HCT116 (cell line): ENCODE results near the gene CPNE7. TPM values are rescaled to one million over a fixed set of nuclear protein-coding genes. Genes with fewer than 3 reads are reported as not detected.

Source experiments
- ATAC-seq: fragments of 200-7000 bp; cut with Tn5 transposase; 2 replicates; pipeline ENCODE4 v1.9.1; 2020; ENCODE audit warnings: mild to moderate bottlenecking, moderate library complexity
- BruUV-seq: library from RNA; stranded (reverse); fragments of 400-500 nt; replicated peaks from 2 replicates; lab custom pipeline; 2021; lab: Mats Ljungman, UMichigan
- CTCF ChIA-PET: fragments of 300-600 bp; sonication (Branson Sonifier 250); formaldehyde crosslinking; loops from one replicate; lab custom pipeline; 2021; ENCODE audit warnings: antibody characterized with exemption; lab: Charles Lee
- POLR2A ChIA-PET: fragments of 300-600, 350-600 bp; sonication (Branson Sonifier 250); formaldehyde crosslinking; loops from one replicate; lab custom pipeline; 2021; ENCODE audit warnings: antibody characterized with exemption; lab: Charles Lee
- RAD21 ChIA-PET, 2 experiments: fragments of 300-600 bp; sonication (Branson Sonifier 250); formaldehyde crosslinking; loops; one replicate each; lab custom pipeline; 2023; ENCODE audit warnings: low total read pairs in 2 of 2; ENCODE audit not compliant: uncharacterized antibody in 2 of 2, unreplicated experiment in 2 of 2, low non-redundant PET in 1 of 2; lab: Charles Lee
- DNase-seq: peaks from one replicate; pipeline ENCODE4 v3.0.0-alpha.2; 2010; ENCODE audit warnings: low read depth, low spot score
- H2AFZ ChIP-seq: fragments of 200-600 bp; shearing (Covaris generic), sonication (generic); 2 replicates; pipeline ENCODE4 v1.6.1; 2017; ENCODE audit warnings: low read depth, mixed run types, mixed read lengths, antibody characterized with exemption, low read length; ENCODE audit not compliant: poor library complexity, severe bottlenecking
- H3K27ac ChIP-seq: 2 replicates; pipeline ENCODE4 v1.5.1; 2012; ENCODE audit warnings: low read depth, low read length
- H3K27me3 ChIP-seq: fragments of 200-600 bp; sonication (generic); 2 replicates; pipeline ENCODE4 v1.6.1; 2016; ENCODE audit warnings: mixed run types, low read length, mixed read lengths; ENCODE audit not compliant: insufficient read depth
- H3K36me3 ChIP-seq, 2 experiments: fragments of 200-500 bp in 1 of 2; fragments of 200-600 bp in 1 of 2; sonication (Bioruptor generic) in 1 of 2; sonication (generic) in 1 of 2; 2 replicates each; pipeline versions ENCODE4 v1.5.1 to v1.6.1; 2014 to 2016; ENCODE audit warnings: low read length in 2 of 2, inconsistent platforms in 1 of 2, mixed read lengths in 1 of 2, mixed run types in 1 of 2; ENCODE audit not compliant: insufficient read depth in 2 of 2, control insufficient read depth in 1 of 2
- H3K4me1 ChIP-seq, 2 experiments: fragments of 200-600 bp in 1 of 2; sonication (generic) in 1 of 2; 2 replicates each; pipeline versions ENCODE4 v1.5.1 to v1.6.1; 2012 to 2017; ENCODE audit warnings: low read length in 2 of 2, inconsistent platforms in 1 of 2, mild to moderate bottlenecking in 1 of 2, mixed read lengths in 1 of 2, mixed run types in 1 of 2, moderate library complexity in 1 of 2; ENCODE audit not compliant: insufficient read depth in 2 of 2, control insufficient read depth in 1 of 2
- H3K4me2 ChIP-seq: fragments of 200-600 bp; sonication (generic); 2 replicates; pipeline ENCODE4 v1.6.1; 2017; ENCODE audit warnings: mixed run types, low read length, mixed read lengths
- H3K4me3 ChIP-seq, 2 experiments: fragments of 200-600 bp in 1 of 2; sonication (generic) in 1 of 2; replicated peaks in 1 of 2; 2 replicates each; pipeline ENCODE4 v1.5.1; 2011 to 2016; ENCODE audit warnings: low read length in 2 of 2, control low read depth in 1 of 2, low read depth in 1 of 2, mild to moderate bottlenecking in 1 of 2, mixed read lengths in 1 of 2, mixed run types in 1 of 2
- H3K79me2 ChIP-seq: fragments of 200-600 bp; sonication (generic); 2 replicates; pipeline ENCODE4 v1.6.1; 2017; ENCODE audit warnings: mild to moderate bottlenecking, mixed run types, low read length, moderate library complexity, mixed read lengths; ENCODE audit not compliant: insufficient read depth
- H3K9ac ChIP-seq: fragments of 200-600 bp; sonication (generic); 2 replicates; pipeline ENCODE4 v1.6.1; 2016; ENCODE audit warnings: low read length, mixed read lengths
- H3K9me2 ChIP-seq: fragments of 200-600 bp; sonication (generic), shearing (Covaris generic); 2 replicates; pipeline ENCODE4 v1.6.1; 2017; ENCODE audit warnings: mixed run types, mild to moderate bottlenecking, moderate library complexity; ENCODE audit not compliant: insufficient read depth
- H3K9me3 ChIP-seq, 2 experiments: fragments of 200-500 bp in 1 of 2; fragments of 200-600 bp in 1 of 2; sonication (Bioruptor generic) in 1 of 2; sonication (generic) in 1 of 2; 2 replicates each; pipeline ENCODE4 v1.6.1; 2014 to 2017; ENCODE audit warnings: low read length in 2 of 2, mixed read lengths in 2 of 2, inconsistent platforms in 1 of 2, low read depth in 1 of 2, mild to moderate bottlenecking in 1 of 2, mixed run types in 1 of 2, moderate library complexity in 1 of 2; ENCODE audit not compliant: control insufficient read depth in 1 of 2, insufficient read depth in 1 of 2
- H4K20me1 ChIP-seq: fragments of 200-600 bp; sonication (generic), shearing (Covaris generic); 2 replicates; pipeline ENCODE4 v1.6.1; 2017; ENCODE audit warnings: mixed run types, mild to moderate bottlenecking, moderate library complexity; ENCODE audit not compliant: insufficient read depth
- CBX3 ChIP-seq: IDR thresholded peaks from 2 replicates; pipeline ENCODE4 v1.6.1; 2012; ENCODE audit warnings: low read depth
- CEBPB ChIP-seq: IDR thresholded peaks from 2 replicates; pipeline ENCODE4 v1.6.1; 2012; ENCODE audit warnings: low read depth
- EZH2 ChIP-seq: fragments of 200-600 bp; sonication (generic); IDR thresholded peaks from 2 replicates; pipeline ENCODE4 v1.6.1; 2017; ENCODE audit warnings: antibody characterized with exemption, mixed run types
- EZH2phosphoT487 ChIP-seq: fragments of 200-600 bp; IDR thresholded peaks from 2 replicates; pipeline ENCODE4 v1.6.1; 2018; ENCODE audit warnings: antibody characterized with exemption, borderline replicate concordance
- FOSL1 ChIP-seq: IDR thresholded peaks from 2 replicates; pipeline ENCODE4 v1.6.1; 2012; ENCODE audit warnings: low read depth
- JUND ChIP-seq: IDR thresholded peaks from 2 replicates; pipeline ENCODE4 v1.6.1; 2012
- POLR2A ChIP-seq: IDR thresholded peaks from 2 replicates; pipeline ENCODE4 v1.7.0; 2011; ENCODE audit warnings: borderline replicate concordance; ENCODE audit not compliant: insufficient read depth, insufficient read length; ENCODE audit errors: extremely low read depth
- POLR2AphosphoS5 ChIP-seq: IDR thresholded peaks from 2 replicates; pipeline ENCODE4 v1.6.1; 2011; ENCODE audit warnings: mild to moderate bottlenecking, low read depth, low read length, moderate library complexity
- RAD21 ChIP-seq: IDR thresholded peaks from 2 replicates; pipeline ENCODE4 v1.6.1; 2012; ENCODE audit warnings: low read depth, mild to moderate bottlenecking
- SIN3A ChIP-seq: IDR thresholded peaks from 2 replicates; pipeline ENCODE4 v1.6.1; 2012; ENCODE audit warnings: low read depth
- SP1 ChIP-seq: IDR thresholded peaks from 2 replicates; pipeline ENCODE4 v1.6.1; 2012; ENCODE audit warnings: low read depth
- SRF ChIP-seq: IDR thresholded peaks from 2 replicates; pipeline ENCODE4 v1.6.1; 2012; ENCODE audit warnings: low read depth
- TCF7L2 ChIP-seq: IDR thresholded peaks from 2 replicates; pipeline ENCODE4 v1.7.0; 2011; ENCODE audit warnings: borderline replicate concordance, inconsistent platforms; ENCODE audit not compliant: insufficient read depth, insufficient read length; ENCODE audit errors: extremely low read depth
- YY1 ChIP-seq: IDR thresholded peaks from 2 replicates; pipeline ENCODE4 v1.6.1; 2011; ENCODE audit warnings: low read length, low read depth, moderate library complexity, mild to moderate bottlenecking; ENCODE audit not compliant: insufficient replicate concordance; ENCODE audit errors: extremely low read depth
- ZNF274 ChIP-seq: fragments of 200-500 bp; sonication (Bioruptor generic); IDR thresholded peaks from 2 replicates; pipeline ENCODE4 v1.6.1; 2014; ENCODE audit warnings: mild to moderate bottlenecking, low read depth, low read length, inconsistent platforms
- intact Hi-C: fragments of 100-400 bp; cut with micrococcal nuclease; formaldehyde crosslinking; loops from 2 replicates; pipeline ENCODE4 v1.10.0; 2022
- total RNA-seq: library from RNA; stranded (reverse); gene quantifications from one replicate; pipeline ENCODE4 v1.2.1, GENCODE V29; 2021; ENCODE audit not compliant: unreplicated experiment
- TF ChIP-seq, protein P1 (sequence below): IDR thresholded peaks from 2 replicates; pipeline ENCODE4 v1.6.1; 2012
- TF ChIP-seq, protein P2 (sequence below), 3 experiments: fragments of 200-600 bp in 1 of 3; sonication (generic) in 1 of 3; IDR thresholded peaks in 2 of 3; conservative IDR thresholded peaks in 1 of 3; 2 replicates each; pipeline ENCODE4 v1.5.1; 2012 to 2017; ENCODE audit warnings: low read depth in 2 of 3, low read length in 2 of 3, antibody characterized with exemption in 1 of 3, borderline replicate concordance in 1 of 3, control low read depth in 1 of 3, mild to moderate bottlenecking in 1 of 3, mixed read lengths in 1 of 3, mixed run types in 1 of 3, moderate library complexity in 1 of 3; ENCODE audit not compliant: insufficient read depth in 1 of 3
- TF ChIP-seq, protein P3 (sequence below): IDR thresholded peaks from 2 replicates; pipeline ENCODE4 v1.6.1; 2011; ENCODE audit warnings: mild to moderate bottlenecking, low read length, moderate library complexity; ENCODE audit not compliant: insufficient replicate concordance; ENCODE audit errors: extremely low read depth

CPNE7 gene
- total RNA-seq, 1 experiment from 2014 or later, result 201 TPM

DNA sequence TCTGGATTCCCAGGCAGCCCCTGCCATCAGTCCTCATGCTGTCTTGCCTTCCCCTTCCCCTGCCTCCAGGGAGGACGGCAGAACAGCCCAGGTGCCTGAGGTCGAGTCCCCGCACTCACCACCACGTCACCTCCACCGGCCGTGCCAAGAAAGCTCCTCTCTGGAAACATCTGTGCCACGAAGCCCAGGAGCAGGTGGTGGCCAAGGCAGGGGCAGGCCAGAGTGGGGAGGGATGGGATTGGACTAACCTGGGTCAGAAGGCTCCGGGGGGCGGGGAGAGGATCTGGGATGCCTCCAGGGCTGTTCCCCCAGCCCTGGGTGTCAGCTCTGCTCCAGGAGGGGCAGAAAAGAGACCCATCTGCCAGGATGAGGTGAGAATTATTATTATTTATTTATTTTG is 30.4 kb downstream of the CPNE7 start:
- ChIA-PET CTCF (no interaction called here), RAD21 (no interaction called here), POLR2A (no interaction called here)
- H3K27ac ChIP-seq, result no peak overlapping the region
- no peaks in the 10 kb centered on the region for H3K36me3 ChIP-seq
- H3K79me2 ChIP-seq, result no peaks in the 10 kb centered on the region
- H3K4me2 ChIP-seq, result no peak overlapping the region
- no peaks in the 10 kb centered on the region for H3K9me2 ChIP-seq
- no peaks in the 10 kb centered on the region for H3K9me3 ChIP-seq
- no peak overlapping the region for H3K4me3 ChIP-seq
- H2AFZ ChIP-seq, result no peak overlapping the region
- DNase-seq (no peak), ATAC-seq (no peak)
- H3K4me1 ChIP-seq, result peaks cover 33 to 54% of the 10 kb centered on the region in 2 experiments
- H3K27me3 ChIP-seq, result no peaks in the 10 kb centered on the region
- H3K9ac ChIP-seq, result no peak overlapping the region
- TF ChIP-seq, protein P1, sequence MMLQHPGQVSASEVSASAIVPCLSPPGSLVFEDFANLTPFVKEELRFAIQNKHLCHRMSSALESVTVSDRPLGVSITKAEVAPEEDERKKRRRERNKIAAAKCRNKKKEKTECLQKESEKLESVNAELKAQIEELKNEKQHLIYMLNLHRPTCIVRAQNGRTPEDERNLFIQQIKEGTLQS, result no peak
- TF ChIP-seq EZH2phosphoT487 (no peak), POLR2A (no peak), TCF7L2 (no peak), SIN3A (no peak), FOSL1 (no peak)
- intact Hi-C loops, result no loop called here
- no TSS peak for BruUV-seq
- no peaks in the 10 kb centered on the region for H4K20me1 ChIP-seq

DNA sequence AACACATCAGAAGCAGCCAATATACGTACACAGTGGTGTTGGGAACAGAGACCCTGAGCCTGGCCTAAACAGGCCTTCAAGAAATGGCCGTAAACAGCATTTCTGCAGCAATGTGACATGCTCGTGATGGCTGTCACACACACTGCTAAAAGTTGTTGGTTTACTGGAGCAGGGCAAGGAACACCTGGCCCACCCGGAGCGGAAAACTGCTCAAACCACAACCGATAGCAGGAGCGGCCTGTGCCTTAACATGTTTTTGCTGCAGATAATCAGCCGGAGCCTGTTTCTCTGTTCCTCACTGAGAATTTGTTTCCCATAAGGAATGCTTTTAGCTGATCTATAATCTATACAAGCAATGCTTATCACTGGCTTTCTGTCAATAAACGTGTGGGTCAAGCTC is 31.9 kb downstream of the CPNE7 start:
- BruUV-seq, result no TSS peak
- peaks cover 23 to 43% of the 10 kb centered on the region in 2 experiments for H3K4me1 ChIP-seq
- no peak for TF ChIP-seq POLR2AphosphoS5
- TF ChIP-seq, protein P2, sequence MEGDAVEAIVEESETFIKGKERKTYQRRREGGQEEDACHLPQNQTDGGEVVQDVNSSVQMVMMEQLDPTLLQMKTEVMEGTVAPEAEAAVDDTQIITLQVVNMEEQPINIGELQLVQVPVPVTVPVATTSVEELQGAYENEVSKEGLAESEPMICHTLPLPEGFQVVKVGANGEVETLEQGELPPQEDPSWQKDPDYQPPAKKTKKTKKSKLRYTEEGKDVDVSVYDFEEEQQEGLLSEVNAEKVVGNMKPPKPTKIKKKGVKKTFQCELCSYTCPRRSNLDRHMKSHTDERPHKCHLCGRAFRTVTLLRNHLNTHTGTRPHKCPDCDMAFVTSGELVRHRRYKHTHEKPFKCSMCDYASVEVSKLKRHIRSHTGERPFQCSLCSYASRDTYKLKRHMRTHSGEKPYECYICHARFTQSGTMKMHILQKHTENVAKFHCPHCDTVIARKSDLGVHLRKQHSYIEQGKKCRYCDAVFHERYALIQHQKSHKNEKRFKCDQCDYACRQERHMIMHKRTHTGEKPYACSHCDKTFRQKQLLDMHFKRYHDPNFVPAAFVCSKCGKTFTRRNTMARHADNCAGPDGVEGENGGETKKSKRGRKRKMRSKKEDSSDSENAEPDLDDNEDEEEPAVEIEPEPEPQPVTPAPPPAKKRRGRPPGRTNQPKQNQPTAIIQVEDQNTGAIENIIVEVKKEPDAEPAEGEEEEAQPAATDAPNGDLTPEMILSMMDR (IDR thresholded peaks at IDR 0.05 in 2 of 3, conservative IDR thresholded peaks at IDR 0.05 in 1 of 3; ENCODE audit: borderline replicate concordance in 1 of 3, insufficient read depth in 1 of 3, low read depth in 2 of 3, low read length in 2 of 3), result no peak
- TF ChIP-seq CBX3, result no peak
- TF ChIP-seq CEBPB, result no peak
- TF ChIP-seq SIN3A, result no peak
- no peak for TF ChIP-seq YY1
- no peak for TF ChIP-seq RAD21
- no peak for TF ChIP-seq ZNF274
- no peak for TF ChIP-seq EZH2
- TF ChIP-seq JUND, result no peak
- TF ChIP-seq, protein P3, sequence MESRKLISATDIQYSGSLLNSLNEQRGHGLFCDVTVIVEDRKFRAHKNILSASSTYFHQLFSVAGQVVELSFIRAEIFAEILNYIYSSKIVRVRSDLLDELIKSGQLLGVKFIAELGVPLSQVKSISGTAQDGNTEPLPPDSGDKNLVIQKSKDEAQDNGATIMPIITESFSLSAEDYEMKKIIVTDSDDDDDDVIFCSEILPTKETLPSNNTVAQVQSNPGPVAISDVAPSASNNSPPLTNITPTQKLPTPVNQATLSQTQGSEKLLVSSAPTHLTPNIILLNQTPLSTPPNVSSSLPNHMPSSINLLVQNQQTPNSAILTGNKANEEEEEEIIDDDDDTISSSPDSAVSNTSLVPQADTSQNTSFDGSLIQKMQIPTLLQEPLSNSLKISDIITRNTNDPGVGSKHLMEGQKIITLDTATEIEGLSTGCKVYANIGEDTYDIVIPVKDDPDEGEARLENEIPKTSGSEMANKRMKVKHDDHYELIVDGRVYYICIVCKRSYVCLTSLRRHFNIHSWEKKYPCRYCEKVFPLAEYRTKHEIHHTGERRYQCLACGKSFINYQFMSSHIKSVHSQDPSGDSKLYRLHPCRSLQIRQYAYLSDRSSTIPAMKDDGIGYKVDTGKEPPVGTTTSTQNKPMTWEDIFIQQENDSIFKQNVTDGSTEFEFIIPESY, result no peak
- no peak for TF ChIP-seq SP1
- TF ChIP-seq SRF, result no peak
- ChIA-PET CTCF (interaction anchor here (1.0 to 1.5 kb wide), 2 partner anchors 8 to 9 kb away, joined by 3 to 4 read pairs; no protein-coding TSS in a partner anchor), POLR2A (no interaction called here), RAD21 (no interaction called here)
- no peaks in the 10 kb centered on the region for H3K9me2 ChIP-seq
- intact Hi-C loops, result no loop called here
- H3K36me3 ChIP-seq, result no peaks in the 10 kb centered on the region
- no peaks in the 10 kb centered on the region for H3K9me3 ChIP-seq
- ATAC-seq (no peak), DNase-seq (no peak)
- H3K4me3 ChIP-seq, result no peak overlapping the region
- no peak overlapping the region for H2AFZ ChIP-seq
- H3K27ac ChIP-seq, result no peak overlapping the region
- no peak overlapping the region for H3K9ac ChIP-seq
- H4K20me1 ChIP-seq, result no peaks in the 10 kb centered on the region
- no peaks in the 10 kb centered on the region for H3K27me3 ChIP-seq
- H3K79me2 ChIP-seq, result no peaks in the 10 kb centered on the region
- H3K4me2 ChIP-seq, result no peak overlapping the region
